GM18508 (cell line): ENCODE data around the gene CROCC.
"Not testable (repeated sequence)": the region's sequence is repeated elsewhere in the genome, so short reads cannot be mapped to it uniquely, and the experiment has no call there.

ENCODE experiments used
- ATAC-seq: cut with Tn5 transposase; IDR thresholded peaks from one replicate; pipeline ENCODE4 v1.9.1; 2021; ENCODE audit warnings: moderate number of reproducible peaks; ENCODE audit not compliant: insufficient read depth, unreplicated experiment

CROCC gene

DNA sequence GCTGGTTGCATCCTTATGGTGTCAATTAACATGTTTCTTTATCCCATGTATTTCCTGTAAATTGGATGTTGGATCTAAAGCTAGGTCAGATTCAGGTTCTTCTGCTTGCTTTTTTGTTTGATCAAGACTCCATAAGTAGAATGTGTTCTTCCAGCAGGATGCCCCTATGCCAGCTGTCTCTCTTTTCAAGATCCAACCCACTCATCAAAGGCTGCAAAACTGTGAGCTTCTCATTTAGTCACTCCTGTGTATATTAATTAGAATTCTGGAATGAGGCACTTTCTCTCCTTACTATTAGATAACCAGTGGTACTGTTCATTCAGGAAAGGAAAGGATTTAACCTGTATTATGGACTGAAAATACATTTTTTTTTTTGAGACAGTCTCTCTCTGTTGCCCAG lies 12.2 kb downstream of the CROCC start:
- not testable (repeated sequence) for ATAC-seq

DNA sequence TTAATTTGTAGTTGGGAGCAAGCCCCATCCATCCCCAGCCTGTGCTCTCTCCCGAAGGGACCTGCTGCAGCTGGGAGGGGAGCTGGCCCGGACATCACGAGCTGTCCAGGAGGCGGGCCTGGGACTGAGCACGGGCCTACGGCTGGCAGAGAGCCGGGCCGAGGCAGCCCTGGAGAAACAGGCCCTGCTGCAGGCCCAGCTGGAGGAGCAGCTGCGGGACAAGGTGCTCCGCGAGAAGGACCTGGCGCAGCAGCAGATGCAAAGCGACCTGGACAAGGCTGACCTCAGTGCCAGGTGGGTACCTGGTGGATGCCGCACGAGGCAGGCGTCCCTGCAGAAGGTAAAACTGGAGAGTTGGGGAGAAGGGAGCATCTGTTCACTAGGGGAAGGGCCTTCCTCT lies 14.8 kb downstream of the CROCC start:
- ATAC-seq: not testable (repeated sequence)

DNA sequence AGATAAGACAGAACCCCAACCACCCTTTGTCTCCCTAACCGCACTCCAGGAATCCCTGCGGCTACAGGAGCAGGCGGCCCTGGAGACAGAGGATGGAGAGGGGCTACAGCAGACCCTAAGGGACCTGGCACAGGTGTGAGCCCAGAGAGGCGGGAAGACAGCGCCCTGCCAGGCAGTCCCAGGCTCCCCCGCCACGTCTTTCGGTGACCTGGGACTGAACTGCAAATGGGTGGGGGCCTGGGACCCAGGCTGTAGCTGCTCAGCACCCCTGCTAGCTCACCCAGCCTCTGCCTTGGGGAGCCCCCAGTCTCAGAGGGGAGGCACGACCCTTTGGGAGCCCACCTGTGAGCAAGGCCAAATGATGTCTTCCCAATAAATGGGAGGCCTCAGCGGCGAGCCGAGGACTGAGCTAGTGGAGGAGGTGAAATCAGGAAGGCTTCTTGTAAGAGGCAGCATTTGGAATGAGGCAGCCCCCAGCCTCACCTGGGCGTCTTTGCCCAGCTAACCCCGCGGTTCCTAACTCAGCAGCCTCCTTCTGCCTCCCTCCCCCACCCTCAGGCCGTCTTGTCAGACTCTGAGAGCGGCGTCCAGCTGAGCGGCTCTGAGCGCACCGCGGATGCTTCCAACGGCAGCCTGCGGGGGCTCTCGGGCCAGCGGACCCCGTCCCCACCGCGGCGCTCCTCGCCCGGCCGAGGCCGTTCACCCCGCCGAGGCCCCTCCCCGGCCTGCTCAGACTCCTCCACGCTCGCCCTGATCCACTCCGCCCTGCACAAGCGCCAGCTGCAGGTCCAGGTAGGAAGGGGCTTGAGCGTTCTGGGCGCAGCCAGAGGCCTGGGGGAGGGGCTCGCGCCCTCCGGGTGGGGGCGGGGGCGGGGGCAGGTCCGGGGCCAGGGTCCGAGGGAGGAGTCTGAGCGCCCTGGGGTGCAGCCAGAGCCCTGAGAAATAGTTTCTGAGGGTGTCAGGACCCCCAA lies 16.9 kb downstream of the CROCC start:
- no peak for ATAC-seq

DNA sequence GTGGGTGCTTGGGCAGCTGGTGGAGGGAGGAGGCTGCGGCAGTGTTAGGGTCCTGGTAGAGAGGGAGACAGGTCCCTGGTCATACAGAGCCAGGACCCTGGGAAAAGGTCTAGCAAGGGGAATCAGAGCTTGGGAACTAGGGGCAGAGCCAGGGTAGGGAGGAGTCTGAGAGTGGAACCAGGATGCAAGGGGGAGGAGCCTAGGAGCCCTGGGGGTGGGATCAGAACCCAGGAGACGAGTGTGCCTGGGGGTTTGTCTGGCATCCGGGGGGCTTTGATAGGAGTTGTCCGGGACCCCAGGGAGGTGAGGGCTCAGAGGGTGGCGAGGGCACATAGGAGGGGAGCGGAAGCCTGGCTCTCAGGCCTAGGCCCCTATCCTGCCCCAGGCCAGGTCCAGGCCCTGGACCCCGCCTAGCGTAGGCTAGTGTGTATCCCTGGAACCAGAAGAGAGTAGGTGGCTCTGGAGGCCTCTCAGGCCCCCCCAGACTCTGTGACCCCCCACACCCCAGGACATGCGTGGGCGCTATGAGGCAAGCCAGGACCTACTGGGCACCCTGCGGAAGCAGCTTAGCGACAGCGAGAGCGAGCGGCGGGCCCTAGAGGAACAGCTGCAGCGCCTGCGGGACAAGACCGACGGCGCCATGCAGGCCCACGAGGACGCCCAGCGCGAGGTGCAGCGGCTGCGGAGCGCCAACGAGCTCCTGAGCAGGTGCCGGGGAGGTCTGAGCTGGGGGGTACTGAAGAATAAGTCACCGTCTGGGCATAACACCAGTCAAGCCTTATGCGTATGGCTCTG lies 17.9 kb downstream of the CROCC start:
- ATAC-seq: not testable (repeated sequence)

DNA sequence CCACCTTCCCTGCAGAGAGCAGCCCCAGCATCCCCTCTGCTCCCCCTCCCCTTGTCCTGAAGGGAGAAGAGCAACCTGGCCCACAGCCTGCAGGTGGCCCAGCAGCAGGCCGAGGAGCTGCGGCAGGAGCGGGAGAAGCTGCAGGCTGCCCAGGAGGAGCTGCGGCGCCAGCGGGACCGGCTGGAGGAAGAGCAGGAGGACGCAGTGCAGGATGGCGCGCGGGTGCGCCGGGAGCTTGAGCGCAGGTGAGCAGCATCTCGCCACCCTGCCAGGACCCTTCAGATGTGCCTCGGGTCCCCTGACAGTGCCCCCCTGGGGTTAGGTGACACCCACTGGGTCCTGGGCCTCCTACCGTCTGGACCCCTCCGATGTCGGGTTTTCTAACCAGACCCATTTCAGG lies 22.3 kb downstream of the CROCC start:
- no peak for ATAC-seq

DNA sequence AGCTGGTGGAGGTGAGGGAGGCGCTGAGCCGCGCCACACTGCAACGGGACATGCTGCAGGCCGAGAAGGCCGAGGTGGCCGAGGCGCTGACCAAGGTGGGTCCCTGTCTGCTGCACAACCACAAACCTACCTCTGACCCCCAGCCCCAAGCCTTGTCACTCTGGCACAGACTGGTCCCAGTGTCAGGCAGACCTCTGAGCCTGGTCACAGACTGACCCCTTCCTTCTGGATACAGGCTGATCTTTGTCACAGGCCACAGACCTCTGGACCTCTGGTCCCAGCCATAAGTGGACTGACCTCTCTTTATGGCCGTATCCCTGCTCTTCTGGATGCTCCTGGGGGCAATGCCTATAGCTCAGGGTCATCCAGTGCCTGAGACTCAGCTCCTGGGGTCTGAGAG lies 23.8 kb downstream of the CROCC start:
- ATAC-seq: not testable (repeated sequence)

DNA sequence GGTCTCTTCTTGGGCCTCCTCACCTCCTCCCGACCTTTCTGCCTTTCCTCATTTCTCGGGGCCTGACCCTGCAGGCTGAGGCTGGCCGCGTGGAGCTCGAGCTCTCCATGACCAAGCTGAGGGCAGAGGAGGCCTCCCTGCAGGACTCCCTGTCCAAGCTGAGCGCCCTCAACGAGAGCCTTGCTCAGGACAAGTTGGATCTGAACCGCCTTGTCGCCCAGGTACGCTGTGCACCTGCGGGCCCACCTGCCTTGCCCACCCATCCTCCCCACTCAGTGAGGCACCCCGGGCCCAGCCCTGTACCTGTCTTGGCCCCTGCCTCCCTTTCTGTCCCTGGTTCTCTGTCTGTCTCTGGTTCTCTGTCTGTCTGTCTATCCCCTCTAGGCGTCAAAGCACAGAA lies 24.5 kb downstream of the CROCC start:
- ATAC-seq: not testable (repeated sequence)

DNA sequence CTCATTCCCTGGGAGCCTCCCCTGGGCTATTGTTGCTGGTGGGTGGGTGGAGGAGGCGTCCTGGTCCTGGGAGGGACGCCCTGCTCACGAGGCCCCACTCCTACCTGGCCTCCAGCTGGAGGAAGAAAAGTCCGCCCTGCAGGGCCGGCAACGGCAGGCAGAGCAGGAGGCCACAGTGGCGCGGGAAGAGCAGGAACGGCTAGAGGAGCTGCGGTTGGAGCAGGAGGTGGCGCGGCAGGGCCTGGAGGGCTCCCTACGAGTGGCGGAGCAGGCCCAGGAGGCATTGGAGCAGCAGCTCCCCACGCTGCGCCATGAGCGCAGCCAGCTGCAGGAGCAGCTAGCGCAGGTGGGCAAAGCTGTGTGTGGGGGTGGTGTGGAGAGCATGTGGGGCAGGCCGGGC lies 24.9 kb downstream of the CROCC start:
- ATAC-seq: no peak

DNA sequence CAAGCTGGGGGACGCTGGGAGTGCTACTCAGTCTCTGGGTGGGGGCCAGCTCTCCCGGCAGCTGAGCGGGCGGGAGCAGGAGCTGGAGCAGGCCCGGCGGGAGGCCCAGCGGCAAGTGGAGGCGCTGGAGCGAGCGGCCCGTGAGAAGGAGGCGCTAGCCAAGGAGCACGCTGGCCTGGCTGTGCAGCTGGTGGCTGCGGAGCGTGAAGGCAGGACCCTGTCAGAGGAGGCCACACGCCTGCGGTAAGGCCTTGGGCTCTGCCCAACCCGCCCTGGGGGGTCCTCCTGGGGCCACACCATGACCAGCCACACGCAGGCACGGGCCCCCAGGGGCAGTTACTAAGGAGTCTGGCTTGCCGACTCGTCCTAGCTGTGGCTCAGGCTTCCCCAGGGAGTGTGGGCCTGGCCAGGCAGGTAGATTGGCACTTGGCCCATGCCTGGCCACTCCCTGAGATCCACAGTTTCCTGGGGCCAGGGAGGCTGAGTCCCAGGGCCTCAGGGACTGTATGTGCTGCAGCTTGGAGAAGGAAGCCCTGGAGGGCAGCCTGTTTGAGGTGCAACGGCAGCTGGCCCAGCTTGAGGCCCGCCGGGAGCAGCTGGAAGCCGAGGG lies 26.7 kb downstream of the CROCC start:
- ATAC-seq: not testable (repeated sequence)

DNA sequence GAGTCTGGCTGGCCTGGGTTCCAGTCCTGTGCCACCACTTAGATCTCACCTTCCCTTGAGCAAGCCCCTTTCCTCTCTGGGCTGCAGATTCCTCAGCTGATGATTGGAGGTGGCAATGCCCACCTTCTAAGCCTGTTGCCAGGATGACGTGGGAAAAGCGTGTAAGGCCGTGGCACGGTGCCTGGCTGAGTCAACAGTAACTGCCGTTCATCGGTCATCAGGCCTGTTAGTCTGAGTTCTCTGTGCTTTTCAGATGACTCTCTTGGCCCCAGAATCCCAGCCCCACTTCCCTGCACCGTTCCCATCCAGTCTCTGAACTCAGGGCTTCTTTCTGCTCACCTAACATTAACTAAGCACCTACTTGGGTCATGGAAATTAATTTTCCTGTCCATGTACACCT lies 27.3 kb downstream of the CROCC start:
- not testable (repeated sequence) for ATAC-seq

DNA sequence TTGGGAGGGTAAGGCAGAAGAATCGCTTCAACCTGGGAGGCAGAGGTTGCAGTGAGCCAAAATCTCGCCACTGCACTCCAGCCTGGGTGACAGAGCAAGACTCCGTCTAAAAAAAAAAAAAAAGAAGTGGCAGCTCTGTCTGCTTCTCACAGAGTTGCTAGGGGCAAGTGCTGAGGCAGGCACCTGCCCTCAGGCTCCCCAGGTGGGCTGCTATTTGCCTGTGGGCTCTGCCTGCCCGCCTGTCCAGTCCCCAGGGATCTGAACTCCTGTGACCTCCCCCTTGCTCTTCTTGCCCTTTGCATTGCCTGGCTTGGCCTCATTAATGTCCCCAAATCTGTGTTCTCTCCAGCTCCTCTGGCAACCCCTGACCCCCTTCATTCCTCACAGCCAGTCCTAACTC lies 30.6 kb downstream of the CROCC start:
- ATAC-seq: not testable (repeated sequence)

DNA sequence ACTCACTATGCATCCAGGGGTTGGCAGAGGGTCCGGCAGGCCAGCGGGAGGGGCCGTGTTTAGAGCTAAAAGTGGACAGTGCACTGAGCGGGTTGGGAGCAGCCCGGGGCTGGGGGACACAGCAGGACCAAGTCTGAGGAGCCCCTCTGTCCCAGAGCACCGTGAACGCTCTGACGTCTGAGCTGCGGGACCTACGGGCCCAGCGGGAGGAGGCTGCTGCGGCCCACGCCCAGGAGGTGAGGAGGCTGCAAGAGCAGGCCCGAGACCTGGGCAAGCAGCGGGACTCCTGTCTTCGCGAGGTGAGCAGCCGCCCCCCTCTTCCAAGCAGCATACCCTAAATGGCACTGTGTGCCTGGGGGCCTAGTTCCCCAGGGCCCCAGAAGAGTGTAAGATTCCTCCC lies 32.8 kb downstream of the CROCC start:
- ATAC-seq: no peak

DNA sequence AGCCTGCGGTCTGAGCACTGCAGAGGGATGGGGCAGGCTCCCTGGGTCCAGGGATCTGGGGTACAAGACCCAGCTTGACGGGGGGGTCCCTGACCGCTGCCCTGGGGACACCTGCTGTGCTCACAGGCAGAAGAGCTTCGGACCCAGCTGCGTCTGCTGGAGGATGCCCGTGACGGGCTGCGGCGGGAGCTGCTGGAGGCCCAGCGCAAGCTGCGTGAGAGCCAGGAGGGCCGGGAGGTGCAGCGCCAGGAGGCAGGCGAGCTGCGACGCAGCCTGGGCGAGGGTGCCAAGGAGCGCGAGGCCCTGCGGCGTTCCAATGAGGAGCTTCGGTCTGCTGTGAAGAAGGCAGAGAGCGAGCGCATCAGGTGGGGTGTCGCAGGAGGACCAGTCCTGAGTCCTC lies 33.5 kb downstream of the CROCC start:
- no peak for ATAC-seq

DNA sequence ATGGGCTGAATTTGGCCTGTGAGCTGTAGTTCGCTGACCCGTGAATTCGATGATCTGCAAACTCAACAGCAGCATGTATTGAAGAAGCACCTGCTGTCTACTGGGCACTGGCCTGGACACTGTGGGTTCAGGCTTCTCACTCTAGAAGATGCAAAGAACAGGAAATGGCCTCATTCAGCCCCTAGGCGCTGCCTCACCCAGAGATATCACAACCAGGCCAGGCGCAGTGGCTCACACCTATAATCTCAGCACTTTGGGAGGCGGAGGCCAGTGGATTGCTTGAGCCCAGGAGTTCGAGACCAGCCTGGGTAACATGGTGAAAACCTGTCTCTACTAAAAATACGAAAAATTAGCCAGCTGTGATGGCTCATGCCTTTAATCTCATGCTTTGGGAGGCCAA lies 35.0 kb downstream of the CROCC start:
- no peak for ATAC-seq

DNA sequence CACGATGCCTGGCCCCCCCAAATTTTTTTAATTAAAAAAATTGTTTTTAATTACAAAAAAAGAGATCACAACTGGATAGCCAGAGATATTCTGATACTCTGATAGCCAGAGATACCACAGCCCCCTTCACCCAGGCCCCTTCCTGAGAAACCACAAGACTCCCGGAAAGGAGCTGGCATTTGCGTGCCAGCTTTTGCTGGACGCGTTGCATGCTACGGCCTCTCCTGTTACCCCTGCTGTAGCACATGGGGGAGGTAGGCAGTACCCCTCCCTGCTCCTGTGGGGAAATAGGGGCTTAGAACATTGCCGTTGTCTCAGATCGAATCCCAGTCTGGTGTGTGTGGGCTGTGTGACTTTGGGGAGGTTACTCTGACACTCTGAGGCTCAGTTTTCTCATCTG lies 36.0 kb downstream of the CROCC start:
- ATAC-seq: no peak

DNA sequence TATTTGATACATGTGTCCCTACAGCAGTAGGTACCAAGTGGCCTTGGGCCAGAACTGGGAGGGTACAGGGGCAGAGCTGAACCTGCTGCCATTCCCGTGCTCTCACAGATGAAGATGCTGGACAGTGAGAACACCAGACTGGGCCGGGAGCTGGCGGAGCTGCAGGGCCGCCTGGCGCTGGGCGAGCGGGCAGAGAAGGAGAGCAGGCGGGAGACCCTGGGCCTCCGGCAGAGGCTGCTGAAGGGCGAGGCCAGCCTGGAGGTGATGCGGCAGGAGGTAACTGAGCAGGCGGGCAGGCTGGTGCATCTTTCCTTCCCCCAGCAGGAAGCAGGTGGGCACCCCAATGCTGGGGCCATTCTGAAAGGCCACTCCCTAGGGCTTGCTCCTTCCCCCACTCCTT lies 36.7 kb downstream of the CROCC start:
- no peak for ATAC-seq

DNA sequence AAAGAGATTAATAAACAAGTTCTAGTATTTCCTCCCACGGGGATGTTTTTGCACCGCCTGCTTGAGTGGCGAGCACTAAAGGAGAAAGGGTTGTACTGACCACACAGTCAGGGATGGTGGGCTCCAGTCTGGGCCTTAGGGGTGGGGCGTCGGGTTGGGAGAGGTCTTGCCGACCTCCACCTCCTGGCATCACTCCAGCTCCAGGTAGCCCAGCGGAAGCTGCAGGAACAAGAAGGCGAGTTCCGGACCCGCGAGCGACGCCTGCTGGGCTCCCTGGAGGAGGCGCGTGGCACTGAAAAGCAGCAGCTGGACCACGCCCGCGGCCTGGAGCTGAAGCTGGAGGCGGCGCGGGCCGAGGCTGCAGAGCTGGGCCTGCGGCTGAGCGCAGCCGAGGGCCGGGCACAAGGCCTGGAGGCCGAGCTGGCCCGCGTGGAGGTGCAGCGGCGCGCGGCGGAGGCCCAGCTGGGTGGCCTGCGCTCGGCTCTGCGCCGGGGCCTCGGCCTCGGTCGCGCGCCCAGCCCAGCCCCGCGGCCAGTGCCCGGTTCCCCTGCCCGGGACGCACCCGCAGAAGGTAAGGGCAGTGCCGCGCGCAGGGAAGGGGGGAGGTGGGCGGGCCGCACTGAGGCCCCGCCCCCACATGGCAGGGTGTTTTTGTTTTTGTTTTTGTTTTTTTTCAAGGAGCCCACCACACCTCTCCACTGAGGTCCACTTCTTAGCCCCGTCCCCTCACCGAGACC lies 39.0 kb downstream of the CROCC start:
- ATAC-seq: no peak

DNA sequence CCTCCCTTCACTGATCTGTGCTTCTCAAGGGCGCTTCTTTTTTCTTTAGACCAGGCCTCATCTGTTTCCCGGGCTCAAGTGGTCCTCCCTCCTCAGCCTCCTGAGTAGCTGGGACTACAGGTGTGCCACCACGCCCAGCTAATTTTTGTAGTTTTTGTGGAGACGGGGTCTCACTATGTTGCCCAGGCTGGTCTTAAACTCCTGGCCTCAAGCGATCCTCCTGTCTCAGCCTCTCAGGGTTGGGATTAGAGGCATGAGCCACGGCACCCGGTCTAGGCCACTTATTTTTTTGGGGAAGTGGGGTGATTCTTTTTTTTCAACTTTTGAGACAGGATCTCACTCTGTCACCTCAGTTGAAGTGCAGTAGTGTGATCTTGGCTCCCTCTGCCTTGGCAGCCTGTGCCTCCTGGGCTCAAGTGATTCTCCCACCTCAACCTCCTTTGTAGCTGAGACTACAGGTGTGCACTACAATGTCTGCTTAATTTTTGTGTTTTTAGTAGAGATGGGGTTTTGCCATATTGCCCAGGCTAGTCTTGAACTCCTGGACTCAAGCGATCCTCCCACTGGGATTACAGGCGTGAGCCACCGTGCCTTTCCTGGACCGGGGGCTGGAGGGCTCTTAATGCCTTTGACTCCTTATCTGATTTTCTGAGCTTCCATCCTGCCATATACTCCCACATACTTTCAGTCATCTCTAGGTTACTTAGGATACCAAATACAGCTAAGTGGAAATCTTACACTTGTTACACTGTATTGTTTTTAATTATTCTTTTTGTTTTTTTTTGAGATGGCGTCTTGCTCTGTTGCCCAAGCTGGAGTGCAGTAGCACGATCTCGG lies 39.8 kb downstream of the CROCC start:
- no peak for ATAC-seq

DNA sequence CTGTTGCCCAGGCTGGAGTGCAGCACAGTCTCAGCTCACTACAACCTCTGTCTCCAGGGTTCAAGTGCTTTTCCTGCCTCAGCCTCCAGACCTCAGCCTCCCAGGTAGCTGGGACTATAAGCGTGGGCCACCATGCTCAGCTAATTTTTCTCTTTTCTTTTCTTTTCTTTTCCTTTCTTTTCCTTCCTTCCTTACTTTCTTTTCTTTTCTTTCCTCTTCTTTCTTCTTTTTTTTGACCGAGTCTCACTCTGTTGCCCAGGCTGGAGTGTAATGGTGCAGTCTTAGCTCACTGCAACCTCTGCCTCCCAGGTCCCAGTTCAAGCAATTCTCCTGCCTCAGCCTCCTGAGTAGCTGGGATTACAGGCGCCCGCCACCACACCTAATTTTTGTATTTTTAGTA lies 42.4 kb downstream of the CROCC start:
- ATAC-seq: not testable (repeated sequence)
